ENCODE results near the gene GLS. TPM values are rescaled to one million over a fixed set of nuclear protein-coding genes. Genes with fewer than 3 reads are reported as not detected.
A peak's percentile ranks its signal among the peaks of the same experiment; 100 is the strongest.

The GLS gene
- total RNA-seq, 1 donor from 2014 or later = 160 TPM

GRCh38 chr2:190927301-190927700 lies 46.7 kb downstream of the GLS start:
- Mint-ChIP-seq H3K4me1 (ENCODE audit: unreplicated experiment) (no peaks in the 10 kb centered on the region), H3K27ac (peak overlapping the region; percentile 68), H3K4me3 (no peak overlapping the region), H3K36me3 (peaks cover 37% of the 10 kb centered on the region), H3K27me3 (no peaks in the 10 kb centered on the region), H3K9me3 (no peaks in the 10 kb centered on the region)
- TF ChIP-seq, protein P1, sequence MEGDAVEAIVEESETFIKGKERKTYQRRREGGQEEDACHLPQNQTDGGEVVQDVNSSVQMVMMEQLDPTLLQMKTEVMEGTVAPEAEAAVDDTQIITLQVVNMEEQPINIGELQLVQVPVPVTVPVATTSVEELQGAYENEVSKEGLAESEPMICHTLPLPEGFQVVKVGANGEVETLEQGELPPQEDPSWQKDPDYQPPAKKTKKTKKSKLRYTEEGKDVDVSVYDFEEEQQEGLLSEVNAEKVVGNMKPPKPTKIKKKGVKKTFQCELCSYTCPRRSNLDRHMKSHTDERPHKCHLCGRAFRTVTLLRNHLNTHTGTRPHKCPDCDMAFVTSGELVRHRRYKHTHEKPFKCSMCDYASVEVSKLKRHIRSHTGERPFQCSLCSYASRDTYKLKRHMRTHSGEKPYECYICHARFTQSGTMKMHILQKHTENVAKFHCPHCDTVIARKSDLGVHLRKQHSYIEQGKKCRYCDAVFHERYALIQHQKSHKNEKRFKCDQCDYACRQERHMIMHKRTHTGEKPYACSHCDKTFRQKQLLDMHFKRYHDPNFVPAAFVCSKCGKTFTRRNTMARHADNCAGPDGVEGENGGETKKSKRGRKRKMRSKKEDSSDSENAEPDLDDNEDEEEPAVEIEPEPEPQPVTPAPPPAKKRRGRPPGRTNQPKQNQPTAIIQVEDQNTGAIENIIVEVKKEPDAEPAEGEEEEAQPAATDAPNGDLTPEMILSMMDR (conservative IDR thresholded peaks at IDR 0.05) = no peak
- DNase-seq (ENCODE audit: extremely low spot score, unreplicated experiment) = no peak

DNA sequence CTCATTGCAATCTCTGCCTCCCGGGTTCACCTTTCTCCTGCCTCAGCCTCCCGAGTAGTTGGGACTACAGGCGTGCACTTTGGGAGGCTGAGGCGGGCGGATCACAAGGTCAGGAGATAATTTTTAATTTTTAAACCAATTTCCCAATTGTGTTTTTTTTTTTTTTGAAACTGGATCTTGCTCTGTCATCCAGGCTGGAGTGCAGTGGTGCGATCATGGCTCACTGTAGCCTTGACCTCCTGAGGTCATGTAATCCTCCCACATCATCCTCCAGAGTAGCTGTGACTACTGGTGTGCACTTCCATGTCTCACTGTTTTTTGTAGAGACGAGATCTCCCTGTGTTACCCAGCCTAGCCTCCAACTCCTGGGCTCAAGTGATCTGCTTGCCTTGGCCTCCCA lies 49.3 kb downstream of the GLS start:
- Mint-ChIP-seq H3K36me3 (peaks cover 23% of the 10 kb centered on the region), H3K27me3 (no peaks in the 10 kb centered on the region), H3K4me1 (ENCODE audit: unreplicated experiment) (no peaks in the 10 kb centered on the region), H3K9me3 (no peaks in the 10 kb centered on the region), H3K27ac (no peak overlapping the region), H3K4me3 (no peak overlapping the region)
- no peak for DNase-seq (ENCODE audit: extremely low spot score, unreplicated experiment)
- TF ChIP-seq, protein P1 (conservative IDR thresholded peaks at IDR 0.05) = no peak

GRCh38 chr2:190930411-190930810 lies 49.8 kb downstream of the GLS start:
- Mint-ChIP-seq H3K36me3 (peaks cover 19% of the 10 kb centered on the region), H3K27ac (no peak overlapping the region), H3K9me3 (no peaks in the 10 kb centered on the region), H3K27me3 (no peaks in the 10 kb centered on the region), H3K4me1 (ENCODE audit: unreplicated experiment) (no peaks in the 10 kb centered on the region), H3K4me3 (no peak overlapping the region)
- DNase-seq (ENCODE audit: extremely low spot score, unreplicated experiment) = no peak
- TF ChIP-seq, protein P1 (conservative IDR thresholded peaks at IDR 0.05) = no peak

DNA sequence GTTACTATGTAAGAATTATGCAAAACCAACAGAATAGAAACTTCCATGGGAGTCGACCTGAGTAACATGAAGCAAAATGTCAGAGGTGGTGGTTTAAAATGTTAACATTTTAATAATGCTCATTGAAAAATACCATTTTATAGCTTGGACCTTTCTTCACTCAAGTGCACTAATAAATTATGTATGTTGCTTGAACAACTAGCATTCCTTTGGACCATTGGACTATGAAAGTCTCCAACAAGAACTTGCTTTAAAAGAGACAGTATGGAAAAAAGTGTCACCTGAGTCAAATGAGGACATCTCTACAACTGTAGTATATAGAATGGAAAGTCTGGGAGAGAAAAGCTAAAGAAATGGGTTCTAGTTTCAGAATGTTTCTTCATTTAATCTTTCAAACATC lies 51.9 kb downstream of the GLS start:
- H3K4me1 Mint-ChIP-seq (ENCODE audit: unreplicated experiment) = no peaks in the 10 kb centered on the region
- H3K27me3 Mint-ChIP-seq = no peaks in the 10 kb centered on the region
- TF ChIP-seq, protein P1 (conservative IDR thresholded peaks at IDR 0.05) = no peak
- H3K36me3 Mint-ChIP-seq = peaks cover 14% of the 10 kb centered on the region
- no peak overlapping the region for H3K4me3 Mint-ChIP-seq
- H3K9me3 Mint-ChIP-seq = no peaks in the 10 kb centered on the region
- no peak overlapping the region for H3K27ac Mint-ChIP-seq
- no peak for DNase-seq (ENCODE audit: extremely low spot score, unreplicated experiment)

DNA sequence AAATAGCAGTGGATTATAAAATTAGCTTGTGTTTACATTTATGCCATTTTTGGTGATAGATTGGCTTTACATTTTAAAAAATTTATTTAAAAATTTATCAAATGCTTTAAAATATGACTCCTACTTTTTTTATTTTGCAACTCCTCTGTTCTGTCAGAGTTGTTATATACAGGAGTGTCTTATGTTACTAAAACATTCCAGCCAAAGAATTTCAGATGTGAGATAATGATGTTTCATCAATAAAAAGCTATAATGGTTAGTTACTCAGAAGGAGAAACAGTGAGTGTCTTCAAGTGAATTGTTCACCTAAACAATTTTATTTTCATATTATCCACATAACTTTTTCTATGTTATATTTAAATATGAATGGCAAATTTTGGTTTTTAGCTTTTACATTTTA lies 52.7 kb downstream of the GLS start:
- no peak for DNase-seq (ENCODE audit: extremely low spot score, unreplicated experiment)
- H3K9me3 Mint-ChIP-seq = no peaks in the 10 kb centered on the region
- H3K4me3 Mint-ChIP-seq = no peak overlapping the region
- H3K27ac Mint-ChIP-seq = no peak overlapping the region
- H3K4me1 Mint-ChIP-seq (ENCODE audit: unreplicated experiment) = no peaks in the 10 kb centered on the region
- TF ChIP-seq, protein P1 (conservative IDR thresholded peaks at IDR 0.05) = no peak
- H3K36me3 Mint-ChIP-seq = peaks cover 11% of the 10 kb centered on the region
- no peaks in the 10 kb centered on the region for H3K27me3 Mint-ChIP-seq

DNA sequence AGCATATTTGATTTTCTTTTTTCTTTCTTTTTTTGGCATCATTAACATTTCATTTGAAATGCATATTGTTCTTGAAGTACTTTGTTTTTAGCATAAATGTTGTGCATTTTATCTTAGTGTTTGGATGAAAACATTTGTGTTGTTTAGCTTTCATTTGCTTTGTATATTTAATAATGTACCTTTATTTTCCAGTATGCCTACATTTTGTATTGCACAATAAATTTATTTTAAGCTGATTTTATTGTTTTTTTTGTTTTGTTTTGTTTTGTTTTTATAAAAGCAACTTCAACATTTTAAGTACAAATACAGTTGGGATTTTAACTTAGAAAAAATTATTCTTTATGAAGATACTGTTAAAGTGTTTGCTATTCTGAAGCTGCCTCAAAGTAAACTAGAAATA lies 54.4 kb downstream of the GLS start:
- no peaks in the 10 kb centered on the region for H3K27me3 Mint-ChIP-seq
- no peaks in the 10 kb centered on the region for H3K4me1 Mint-ChIP-seq (ENCODE audit: unreplicated experiment)
- TF ChIP-seq, protein P1 (conservative IDR thresholded peaks at IDR 0.05) = no peak
- peaks cover 9% of the 10 kb centered on the region for H3K36me3 Mint-ChIP-seq
- H3K4me3 Mint-ChIP-seq = no peak overlapping the region
- no peak overlapping the region for H3K27ac Mint-ChIP-seq
- H3K9me3 Mint-ChIP-seq = no peaks in the 10 kb centered on the region
- no peak for DNase-seq (ENCODE audit: extremely low spot score, unreplicated experiment)
